Fibroblast of mammary gland (primary cell): Measurements from ENCODE around the gene CTNND1.

ENCODE experiments used
- DNase-seq: peaks from one replicate; pipeline ENCODE4 v3.0.0-alpha.2; 2010; ENCODE audit warnings: low read depth
- H3K4me3 ChIP-seq: 2 replicates; pipeline ENCODE4 v1.5.1; 2011; ENCODE audit warnings: low read depth, mild to moderate bottlenecking, low read length, moderate library complexity; ENCODE audit not compliant: control insufficient read depth
- CTCF ChIP-seq: conservative IDR thresholded peaks from 2 replicates; pipeline ENCODE4 v1.5.1; 2011; ENCODE audit warnings: low read depth, low read length, inconsistent platforms; ENCODE audit not compliant: control insufficient read depth, insufficient read depth

The CTNND1 gene

GRCh38 chr11:57868491-57868890 lies 106.9 kb downstream of the CTNND1 start:
- DNase-seq, result no peak
- no peak overlapping the region for H3K4me3 ChIP-seq
- TF ChIP-seq CTCF, result no peak
